Common myeloid progenitor, CD34-positive (primary cell): ENCODE measurements around the gene COA4.
A peak's percentile ranks its signal among the peaks of the same experiment; 100 is the strongest.

ENCODE experiments used
- CTCF ChIA-PET: fragments of 350-600 bp; sonication (Branson Sonifier 250); formaldehyde crosslinking; loops from one replicate; lab custom pipeline; 2021; ENCODE audit warnings: antibody characterized with exemption; lab: Charles Lee
- POLR2A ChIA-PET: fragments of 350-600 bp; sonication (Branson Sonifier 250); formaldehyde crosslinking; loops from one replicate; lab custom pipeline; 2021; ENCODE audit warnings: antibody characterized with exemption; lab: Charles Lee
- DNase-seq, 3 donors: peaks; one replicate each; pipeline versions ENCODE4 v3.0.0 to v3.0.0-alpha.2; 2013
- H3K27ac ChIP-seq, 2 experiments: 1 replicate in 1 of 2; 2 replicates in 1 of 2; pipeline ENCODE4 v1.7.0; 2013; ENCODE audit warnings: inconsistent platforms in 2 of 2, low read length in 2 of 2, mild to moderate bottlenecking in 2 of 2, low read depth in 1 of 2, moderate library complexity in 1 of 2; ENCODE audit not compliant: severe bottlenecking in 2 of 2, insufficient read depth in 1 of 2, poor library complexity in 1 of 2
- H3K27me3 ChIP-seq, 5 experiments: replicated peaks in 2 of 5; 1 replicate in 3 of 5; 2 replicates in 2 of 5; pipeline versions ENCODE4 v1.6.1 to v1.7.0; 2013; ENCODE audit warnings: low read length in 4 of 5, mild to moderate bottlenecking in 2 of 5, moderate library complexity in 2 of 5, inconsistent platforms in 1 of 5; ENCODE audit not compliant: insufficient read depth in 5 of 5, control insufficient read depth in 4 of 5
- H3K36me3 ChIP-seq, 4 experiments: 1 replicate in 2 of 4; 2 replicates in 2 of 4; pipeline versions ENCODE4 v1.6.1 to v1.7.0; 2013; ENCODE audit warnings: low read length in 3 of 4, control low read depth in 1 of 4, mild to moderate bottlenecking in 1 of 4; ENCODE audit not compliant: control insufficient read depth in 4 of 4, insufficient read depth in 4 of 4
- H3K4me1 ChIP-seq, 4 experiments: 1 replicate in 3 of 4; 2 replicates in 1 of 4; pipeline versions ENCODE4 v1.6.1 to v1.7.1; 2013; ENCODE audit warnings: low read length in 3 of 4, mild to moderate bottlenecking in 3 of 4, control low read depth in 1 of 4, inconsistent platforms in 1 of 4, moderate library complexity in 1 of 4; ENCODE audit not compliant: control insufficient read depth in 4 of 4, insufficient read depth in 4 of 4; ENCODE audit errors: control extremely low read depth in 1 of 4
- H3K4me3 ChIP-seq, 7 experiments: 1 replicate in 4 of 7; 2 replicates in 3 of 7; pipeline versions ENCODE4 v1.5.1 to v1.7.0; 2013; ENCODE audit warnings: mild to moderate bottlenecking in 7 of 7, low read length in 6 of 7, moderate library complexity in 6 of 7, inconsistent platforms in 2 of 7, low read depth in 2 of 7, control low read depth in 1 of 7; ENCODE audit not compliant: insufficient read depth in 4 of 7, control insufficient read depth in 1 of 7; ENCODE audit errors: extremely low read depth in 1 of 7
- H3K9me3 ChIP-seq, 5 experiments: 1 replicate in 4 of 5; 2 replicates in 1 of 5; pipeline versions ENCODE4 v1.6.1 to v1.7.1; 2013; ENCODE audit warnings: low read length in 4 of 5, mild to moderate bottlenecking in 2 of 5, inconsistent platforms in 1 of 5, low read depth in 1 of 5, moderate library complexity in 1 of 5; ENCODE audit not compliant: control insufficient read depth in 4 of 5, insufficient read depth in 2 of 5; ENCODE audit errors: control extremely low read depth in 1 of 5
- WGBS: methylation state at CpG from one replicate; pipeline ENCODE4 v1.1.5; 2013; ENCODE audit not compliant: insufficient coverage; 5-methylcytosine and 5-hydroxymethylcytosine counted together

Gene COA4

GRCh38 chr11:73854680-73855079 lies 22.0 kb downstream of the COA4 start:
- DNase-seq = no peak
- ChIA-PET POLR2A (no interaction called here), CTCF (interaction anchor here (1.0 to 1.8 kb wide), 3 partner anchors 11 to 18 kb away, joined by 4 to 5 read pairs (median 4); no protein-coding TSS in a partner anchor)
- Histone ChIP-seq H3K9me3 (no peaks in the 10 kb centered on the region), H3K36me3 (peaks cover 0 to 13% (median 5%) of the 10 kb centered on the region in 4 experiments), H3K27ac (no peak overlapping the region), H3K4me3 (no peak overlapping the region), H3K4me1 (peaks cover 0 to 6% (median 1%) of the 10 kb centered on the region in 4 experiments), H3K27me3 (no peaks in the 10 kb centered on the region)
- no CpG with 5 or more reads among the region's 1 CpG for WGBS

GRCh38 chr11:73852049-73852448 lies 24.6 kb downstream of the COA4 start:
- Histone ChIP-seq H3K4me3 (no peak overlapping the region), H3K9me3 (no peaks in the 10 kb centered on the region), H3K4me1 (peaks cover 0 to 6% (median 1%) of the 10 kb centered on the region in 4 experiments), H3K27ac (no peak overlapping the region), H3K27me3 (no peaks in the 10 kb centered on the region), H3K36me3 (peaks cover 2 to 11% (median 2%) of the 10 kb centered on the region in 4 experiments)
- no peak for DNase-seq
- WGBS = 100% methylated on average over 2 of the region's 3 CpGs
- ChIA-PET POLR2A (no interaction called here), CTCF (no interaction called here)

- CTCF ChIA-PET = no interaction called here
- peaks cover 0 to 6% (median 1%) of the 10 kb centered on the region in 4 experiments for H3K4me1 ChIP-seq
- POLR2A ChIA-PET = no interaction called here
- peaks cover 2 to 11% (median 4%) of the 10 kb centered on the region in 4 experiments for H3K36me3 ChIP-seq
- no peak overlapping the region for H3K4me3 ChIP-seq
- no CpG with 5 or more reads among the region's 3 CpGs for WGBS
- H3K27ac ChIP-seq = no peak overlapping the region
- DNase-seq = peak; percentile 13 to 82 (median 71)
- H3K27me3 ChIP-seq = no peaks in the 10 kb centered on the region
- no peaks in the 10 kb centered on the region for H3K9me3 ChIP-seq
Measured at GRCh38 chr11:73851046-73851764, 25.4 kb downstream of the COA4 start.

GRCh38 chr11:73839123-73839457 lies 37.6 kb downstream of the COA4 start:
- Histone ChIP-seq H3K4me3 (no peak overlapping the region), H3K27ac (no peak overlapping the region), H3K9me3 (no peaks in the 10 kb centered on the region), H3K27me3 (no peaks in the 10 kb centered on the region), H3K4me1 (peaks cover 0 to 4% (median 0%) of the 10 kb centered on the region in 4 experiments), H3K36me3 (peaks cover 3 to 14% (median 6%) of the 10 kb centered on the region in 4 experiments)
- POLR2A ChIA-PET = no interaction called here
- CTCF ChIA-PET = no interaction called here
- DNase-seq = no peak

DNA sequence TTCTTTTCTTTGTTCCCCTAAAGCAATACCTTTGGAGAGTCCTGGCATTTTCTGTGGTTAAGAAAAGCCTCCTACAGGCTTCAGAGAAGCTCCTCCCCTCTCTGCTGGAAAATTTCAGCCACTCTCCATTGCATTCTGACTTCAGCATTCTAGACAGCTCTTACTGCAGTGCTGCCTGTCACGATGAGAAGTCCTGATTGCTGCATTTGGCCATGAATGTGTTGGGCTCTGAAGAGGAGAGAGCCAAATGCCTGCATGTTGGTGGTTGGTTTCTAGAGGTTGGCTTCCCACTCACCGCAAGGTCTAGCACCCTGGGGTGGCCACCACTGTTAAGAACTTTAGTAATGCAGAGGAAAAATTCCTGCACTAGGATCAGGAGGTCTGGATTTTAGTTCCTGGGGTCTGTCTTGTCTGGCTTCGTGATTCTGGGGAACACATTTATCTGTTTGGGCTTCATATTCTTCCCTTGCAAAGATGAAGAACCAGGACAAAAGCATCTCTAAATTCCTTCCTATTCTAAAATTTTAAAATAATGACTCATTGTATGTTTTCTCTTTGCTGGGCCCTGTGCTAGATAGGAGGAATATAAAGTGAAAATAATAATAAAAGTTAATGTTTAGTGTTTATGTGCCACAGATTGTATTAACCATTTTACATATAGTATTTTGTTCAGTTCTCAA lies 38.1 kb downstream of the COA4 start:
- Histone ChIP-seq H3K36me3 (peaks cover 3 to 9% (median 5%) of the 10 kb centered on the region in 4 experiments), H3K9me3 (no peaks in the 10 kb centered on the region), H3K27me3 (no peaks in the 10 kb centered on the region), H3K4me3 (no peak overlapping the region), H3K4me1 (peaks cover 0 to 9% (median 0%) of the 10 kb centered on the region in 4 experiments), H3K27ac (no peak overlapping the region)
- ChIA-PET POLR2A (no interaction called here), CTCF (no interaction called here)
- 93% methylated on average over 3 of the region's 3 CpGs for WGBS
- no peak for DNase-seq

GRCh38 chr11:73833067-73833466 lies 43.6 kb downstream of the COA4 start:
- no peaks in the 10 kb centered on the region for H3K27me3 ChIP-seq
- ChIA-PET POLR2A (no interaction called here), CTCF (interaction anchor here (1.3 kb wide), 1 partner anchor 10 kb away, joined by 3 read pairs; no protein-coding TSS in a partner anchor)
- H3K4me1 ChIP-seq = peaks cover 0 to 6% (median 0%) of the 10 kb centered on the region in 4 experiments
- 100% methylated on average over 1 of the region's 2 CpGs for WGBS
- H3K9me3 ChIP-seq = no peaks in the 10 kb centered on the region
- no peak overlapping the region for H3K27ac ChIP-seq
- H3K4me3 ChIP-seq = no peak overlapping the region
- DNase-seq = no peak
- H3K36me3 ChIP-seq = peaks cover 7 to 23% (median 11%) of the 10 kb centered on the region in 4 experiments

GRCh38 chr11:73830261-73830660 lies 46.4 kb downstream of the COA4 start:
- CTCF ChIA-PET = interaction anchor here (0.6 kb wide), 1 partner anchor 17 kb away, joined by 3 read pairs; no protein-coding TSS in a partner anchor
- DNase-seq = no peak
- Histone ChIP-seq H3K27ac (no peak overlapping the region), H3K9me3 (no peaks in the 10 kb centered on the region), H3K4me3 (no peak overlapping the region), H3K27me3 (no peaks in the 10 kb centered on the region), H3K4me1 (peaks cover 0 to 6% (median 0%) of the 10 kb centered on the region in 4 experiments), H3K36me3 (peaks cover 10 to 38% (median 20%) of the 10 kb centered on the region in 4 experiments)
- POLR2A ChIA-PET = no interaction called here
- 100% methylated on average over 1 of the region's 1 CpG for WGBS
